GM12878 (cell line): ENCODE measurements around the gene CES4A. TPM values are rescaled to one million over a fixed set of nuclear protein-coding genes. Genes with fewer than 3 reads are reported as not detected.

Experiments
- ASH2L ChIP-seq: fragments of 300-600, 200-600 bp; sonication (generic); IDR thresholded peaks from 2 replicates; pipeline ENCODE4 v1.6.1; 2017; ENCODE audit warnings: low read depth, mild to moderate bottlenecking, borderline replicate concordance
- BACH1 ChIP-seq: fragments of 450-650 bp; IDR thresholded peaks from 2 replicates; pipeline ENCODE4 v1.6.1; 2017; ENCODE audit warnings: mild to moderate bottlenecking, borderline replicate concordance
- CBFB ChIP-seq: IDR thresholded peaks from 2 replicates; pipeline ENCODE4 v1.6.1; 2016; ENCODE audit warnings: antibody characterized with exemption, low read depth
- CBX3 ChIP-seq: fragments of 200-600 bp; sonication (generic); IDR thresholded peaks from 2 replicates; pipeline ENCODE4 v1.6.1; 2016; ENCODE audit warnings: low read depth, borderline replicate concordance
- EZH2 ChIP-seq: IDR thresholded peaks from 2 replicates; pipeline ENCODE4 v1.6.1; 2012; ENCODE audit warnings: low read depth, mild to moderate bottlenecking, control low read depth, inconsistent platforms, low read length, borderline replicate concordance; ENCODE audit not compliant: control insufficient read depth
- JUND ChIP-seq: IDR thresholded peaks from 2 replicates; pipeline ENCODE4 v1.6.1; 2012; ENCODE audit warnings: low read depth, mild to moderate bottlenecking, low read length, improper control_type of control experiment, moderate library complexity
- MEF2A ChIP-seq: IDR thresholded peaks from 2 replicates; pipeline ENCODE4 v1.6.1; 2011; ENCODE audit warnings: low read depth, mild to moderate bottlenecking, low read length, moderate library complexity; ENCODE audit not compliant: insufficient read depth
- NR2F1 ChIP-seq: fragments of 450-650 bp; conservative IDR thresholded peaks from 2 replicates; pipeline ENCODE4 v1.6.1; 2017; ENCODE audit warnings: mild to moderate bottlenecking
- RB1 ChIP-seq: fragments of 450-650 bp; formaldehyde crosslinking; IDR thresholded peaks from 2 replicates; pipeline ENCODE4 v1.6.1; 2017; ENCODE audit warnings: mild to moderate bottlenecking, borderline replicate concordance
- RBBP5 ChIP-seq: fragments of 200-600 bp; sonication (generic); conservative IDR thresholded peaks from 2 replicates; pipeline ENCODE4 v1.6.1; 2016
- RUNX3 ChIP-seq: IDR thresholded peaks from 2 replicates; pipeline ENCODE4 v1.6.1; 2012; ENCODE audit warnings: low read length, inconsistent platforms
- SKIL ChIP-seq: fragments of 450-650 bp; IDR thresholded peaks from 2 replicates; pipeline ENCODE4 v1.6.1; 2017; ENCODE audit warnings: mild to moderate bottlenecking, low read depth, inconsistent platforms; ENCODE audit not compliant: poor library complexity, severe bottlenecking
- TCF3 ChIP-seq: IDR thresholded peaks from 2 replicates; pipeline ENCODE4 v1.6.1; 2012; ENCODE audit warnings: low read depth, mild to moderate bottlenecking, low read length, borderline replicate concordance; ENCODE audit not compliant: insufficient read depth
- ZNF207 ChIP-seq: fragments of 450-650 bp; IDR thresholded peaks from 2 replicates; pipeline ENCODE4 v1.6.1; 2014; ENCODE audit warnings: antibody characterized with exemption, mild to moderate bottlenecking, borderline replicate concordance
- ZNF384 ChIP-seq: IDR thresholded peaks from 2 replicates; pipeline ENCODE4 v1.6.1; 2012; ENCODE audit warnings: low read depth, mild to moderate bottlenecking, low read length, improper control_type of control experiment, borderline replicate concordance
- ZSCAN29 ChIP-seq: fragments of 450-650 bp; IDR thresholded peaks from 2 replicates; pipeline ENCODE4 v1.6.1; 2017; ENCODE audit warnings: mild to moderate bottlenecking, moderate library complexity
- polyA plus RNA-seq, 11 experiments: library from polyadenylated mRNA; depleted of rRNA in 4 of 11; unstranded in 6 of 11; stranded (reverse) in 5 of 11; fragments of >200 nt; fragmentation: Nextera tagmentation in 4 of 11; fragmentation: Illumina TruSeq in 1 of 11; extraction: Ambion mirVana in 4 of 11; extraction: Trizol in 1 of 11; gene quantifications; 1 replicate in 1 of 11; 2 replicates in 10 of 11; pipeline versions ENCODE4 v1.2.1 to v1.2.3, GENCODE V29; 2011 to 2016; ENCODE audit warnings: inconsistent platforms in 2 of 11, missing spikeins in 2 of 11, low read depth in 1 of 11
- total RNA-seq, 4 experiments: library from RNA; depleted of rRNA in 3 of 4; stranded (reverse); fragments of >200 nt in 3 of 4; fragmentation: Illumina TruSeq in 1 of 4; extraction: Trizol in 1 of 4; gene quantifications; 2 replicates each; pipeline versions ENCODE4 v1.2.1 to v1.2.3, GENCODE V29; 2013 to 2021
- TF ChIP-seq, protein P1 (sequence below), 3 experiments: IDR thresholded peaks in 2 of 3; conservative IDR thresholded peaks in 1 of 3; 2 replicates each; pipeline ENCODE4 v1.5.1; 2011; ENCODE audit warnings: low read depth in 3 of 3, low read length in 3 of 3, mild to moderate bottlenecking in 3 of 3, control low read depth in 2 of 3, moderate library complexity in 2 of 3, inconsistent platforms in 1 of 3, mixed read lengths in 1 of 3; ENCODE audit not compliant: control insufficient read depth in 2 of 3, insufficient read depth in 1 of 3; ENCODE audit errors: extremely low read depth in 1 of 3

The CES4A gene
- total and polyA plus RNA-seq, 10 of the 15 experiments (the other 5 are each of a cell fraction or from before 2014, with no cell fraction given), result 0.05 to 5.0 (median 2.1) TPM

DNA sequence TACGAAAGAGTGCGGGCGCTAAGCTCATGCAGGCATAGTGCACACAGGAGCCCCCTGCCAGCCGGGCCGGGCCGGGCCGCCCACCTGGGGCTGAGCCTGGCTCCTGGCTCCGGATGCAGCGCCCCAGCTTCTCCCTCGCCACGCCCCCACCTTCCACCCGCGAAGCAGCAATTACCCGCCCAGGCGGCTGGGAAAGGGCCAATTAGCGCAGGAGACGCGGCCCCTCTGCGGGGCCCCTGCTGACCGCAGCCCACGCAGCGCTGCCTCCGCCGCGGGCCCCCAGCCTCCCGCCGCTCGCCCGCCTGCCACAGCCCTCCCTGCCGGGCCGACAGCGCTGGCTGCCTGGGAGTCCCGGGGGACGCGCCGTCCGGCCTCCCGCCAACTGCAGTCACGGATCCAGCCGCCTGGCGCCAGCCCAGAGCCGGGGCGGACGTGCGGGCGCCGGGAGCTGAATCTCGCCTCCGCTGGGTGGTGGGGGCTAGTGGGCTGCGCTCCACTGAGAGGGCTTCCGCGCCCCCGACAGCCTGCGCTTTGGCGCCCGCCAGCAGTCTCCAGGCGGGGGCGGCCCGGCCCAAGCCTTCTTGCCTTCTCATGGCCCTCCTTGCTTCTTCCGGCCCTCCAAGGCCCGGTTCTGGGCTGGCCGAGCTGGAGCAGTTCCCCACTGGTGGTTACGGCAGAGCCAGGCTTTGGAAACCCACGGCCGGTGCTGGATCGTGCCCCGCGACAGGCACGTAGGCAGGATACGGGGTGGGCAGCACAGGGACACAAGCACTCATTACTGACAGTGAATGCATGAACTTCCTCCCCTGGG lies 25.6 kb downstream of the CES4A start (continued):
- TF ChIP-seq, protein P1, sequence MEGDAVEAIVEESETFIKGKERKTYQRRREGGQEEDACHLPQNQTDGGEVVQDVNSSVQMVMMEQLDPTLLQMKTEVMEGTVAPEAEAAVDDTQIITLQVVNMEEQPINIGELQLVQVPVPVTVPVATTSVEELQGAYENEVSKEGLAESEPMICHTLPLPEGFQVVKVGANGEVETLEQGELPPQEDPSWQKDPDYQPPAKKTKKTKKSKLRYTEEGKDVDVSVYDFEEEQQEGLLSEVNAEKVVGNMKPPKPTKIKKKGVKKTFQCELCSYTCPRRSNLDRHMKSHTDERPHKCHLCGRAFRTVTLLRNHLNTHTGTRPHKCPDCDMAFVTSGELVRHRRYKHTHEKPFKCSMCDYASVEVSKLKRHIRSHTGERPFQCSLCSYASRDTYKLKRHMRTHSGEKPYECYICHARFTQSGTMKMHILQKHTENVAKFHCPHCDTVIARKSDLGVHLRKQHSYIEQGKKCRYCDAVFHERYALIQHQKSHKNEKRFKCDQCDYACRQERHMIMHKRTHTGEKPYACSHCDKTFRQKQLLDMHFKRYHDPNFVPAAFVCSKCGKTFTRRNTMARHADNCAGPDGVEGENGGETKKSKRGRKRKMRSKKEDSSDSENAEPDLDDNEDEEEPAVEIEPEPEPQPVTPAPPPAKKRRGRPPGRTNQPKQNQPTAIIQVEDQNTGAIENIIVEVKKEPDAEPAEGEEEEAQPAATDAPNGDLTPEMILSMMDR (IDR thresholded peaks at IDR 0.05 in 2 of 3, conservative IDR thresholded peaks at IDR 0.05 in 1 of 3; ENCODE audit: control insufficient read depth in 2 of 3, extremely low read depth in 1 of 3, insufficient read depth in 1 of 3, low read depth in 3 of 3, low read length in 3 of 3), result peak; percentile 2 to 29 (median 28); a peak in 3 of 6 replicates
- TF ChIP-seq MEF2A, result no peak
- 0 out of 2 replicates have a peak, but pooled peaks have one; percentile 9 for TF ChIP-seq TCF3
- TF ChIP-seq RB1, result peak; percentile 55; the same call in 1 of the 2 replicates
- TF ChIP-seq ZNF207, result peak; percentile 62
- TF ChIP-seq JUND, result no peak
- TF ChIP-seq CBX3, result no peak
- TF ChIP-seq ZNF384, result no peak
- TF ChIP-seq NR2F1, result peak; percentile 43
- TF ChIP-seq CBFB, result no peak
- no peak for TF ChIP-seq EZH2
- TF ChIP-seq SKIL, result no peak
- no peak for TF ChIP-seq ASH2L
- no peak for TF ChIP-seq RBBP5
- peak; percentile 40; the same call in 1 of the 2 replicates for TF ChIP-seq ZSCAN29
- peak; percentile 30 for TF ChIP-seq RUNX3
- TF ChIP-seq BACH1, result peak; percentile 72; the same call in 1 of the 2 replicates
